HEK293 (cell line): ENCODE measurements around the gene ZFP1.

Experiments
- CTCF ChIA-PET: fragments of 350-600 bp; formaldehyde crosslinking; extraction: SDS; loops from one replicate; lab custom pipeline; 2021; ENCODE audit warnings: antibody characterized with exemption; lab: Yijun Ruan, JAX
- POLR2A ChIA-PET: fragments of 300-600 bp; formaldehyde crosslinking; extraction: SDS; loops from one replicate; lab custom pipeline; 2020; ENCODE audit warnings: antibody characterized with exemption, inconsistent platforms; lab: Yijun Ruan, JAX
- H3K27ac ChIP-seq: fragments of 200-500 bp; sonication (Bioruptor generic); 2 replicates; pipeline ENCODE4 v1.5.1; 2014; ENCODE audit warnings: low read depth, low read length, control low read depth, inconsistent platforms; ENCODE audit errors: extremely low read depth
- H3K36me3 ChIP-seq, 2 experiments: fragments of 200-500 bp in 1 of 2; sonication (Bioruptor generic) in 1 of 2; 1 replicate in 1 of 2; 2 replicates in 1 of 2; pipeline ENCODE4 v1.5.1; 2014 to 2017; ENCODE audit warnings: inconsistent platforms in 2 of 2, low read length in 2 of 2; ENCODE audit not compliant: control insufficient read depth in 2 of 2, insufficient read depth in 1 of 2
- H3K4me1 ChIP-seq: fragments of 200-500 bp; sonication (Bioruptor generic); 2 replicates; pipeline ENCODE4 v1.5.1; 2014; ENCODE audit warnings: mild to moderate bottlenecking, low read length, inconsistent platforms; ENCODE audit not compliant: control insufficient read depth, insufficient read depth
- H3K4me3 ChIP-seq: 2 replicates; pipeline ENCODE4 v1.5.1; 2011; ENCODE audit warnings: low read depth, mild to moderate bottlenecking, control low read depth, low read length, moderate library complexity
- H3K9me3 ChIP-seq: fragments of 200-500 bp; sonication (Bioruptor generic); 2 replicates; pipeline ENCODE4 v1.5.1; 2014; ENCODE audit warnings: low read depth, low read length, inconsistent platforms; ENCODE audit not compliant: control insufficient read depth, insufficient read depth
- EGR2 ChIP-seq: fragments of 450-650 bp; formaldehyde crosslinking; IDR thresholded peaks from 2 replicates; pipeline ENCODE4 v1.5.1; 2016; ENCODE audit warnings: low read depth, missing biosample characterization, missing genetic modification characterization
- KLF7 ChIP-seq: fragments of 450-650 bp; formaldehyde crosslinking; IDR thresholded peaks from 2 replicates; pipeline ENCODE4 v1.5.1; 2016; ENCODE audit warnings: missing biosample characterization, missing genetic modification characterization, borderline replicate concordance
- OVOL3 ChIP-seq: fragments of 450-650 bp; formaldehyde crosslinking; IDR thresholded peaks from 2 replicates; pipeline ENCODE4 v1.5.1; 2016; ENCODE audit warnings: missing biosample characterization, missing genetic modification characterization
- PRDM4 ChIP-seq: fragments of 450-650 bp; formaldehyde crosslinking; IDR thresholded peaks from 2 replicates; pipeline ENCODE4 v1.5.1; 2017; ENCODE audit warnings: missing biosample characterization, missing genetic modification characterization
- TRIM28 ChIP-seq: IDR thresholded peaks from 2 replicates; pipeline ENCODE4 v1.6.1; 2011; ENCODE audit warnings: low read length, control low read depth, borderline replicate concordance
- ZNF112 ChIP-seq: fragments of 450-650 bp; formaldehyde crosslinking; IDR thresholded peaks from 2 replicates; pipeline ENCODE4 v1.5.0; 2017; ENCODE audit warnings: missing biosample characterization, missing genetic modification characterization
- ZNF138 ChIP-seq: fragments of 450-650 bp; formaldehyde crosslinking; IDR thresholded peaks from 2 replicates; pipeline ENCODE4 v1.5.1; 2016; ENCODE audit warnings: missing biosample characterization, missing genetic modification characterization, borderline replicate concordance
- ZNF146 ChIP-seq: fragments of 450-650 bp; formaldehyde crosslinking; IDR thresholded peaks from 2 replicates; pipeline ENCODE4 v1.5.1; 2016; ENCODE audit warnings: missing biosample characterization, missing genetic modification characterization
- ZNF157 ChIP-seq: fragments of 450-650 bp; formaldehyde crosslinking; IDR thresholded peaks from 2 replicates; pipeline ENCODE4 v1.5.1; 2016; ENCODE audit warnings: missing biosample characterization, missing genetic modification characterization
- ZNF18 ChIP-seq: fragments of 450-650 bp; formaldehyde crosslinking; IDR thresholded peaks from 2 replicates; pipeline ENCODE4 v1.5.1; 2016; ENCODE audit warnings: missing biosample characterization, missing genetic modification characterization
- ZNF214 ChIP-seq: fragments of 450-650 bp; formaldehyde crosslinking; IDR thresholded peaks from 2 replicates; pipeline ENCODE4 v1.5.1; 2017; ENCODE audit warnings: missing biosample characterization, mild to moderate bottlenecking, missing genetic modification characterization, borderline replicate concordance
- ZNF266 ChIP-seq: fragments of 450-650 bp; formaldehyde crosslinking; IDR thresholded peaks from 2 replicates; pipeline ENCODE4 v1.5.1; 2016; ENCODE audit warnings: missing biosample characterization, missing genetic modification characterization, low read depth
- ZNF514 ChIP-seq: fragments of 450-650 bp; formaldehyde crosslinking; IDR thresholded peaks from 2 replicates; pipeline ENCODE4 v1.5.1; 2016; ENCODE audit warnings: missing biosample characterization, missing genetic modification characterization
- ZNF621 ChIP-seq: fragments of 450-650 bp; formaldehyde crosslinking; IDR thresholded peaks from 2 replicates; pipeline ENCODE4 v1.5.1; 2017; ENCODE audit warnings: missing biosample characterization, missing genetic modification characterization
- ZNF645 ChIP-seq: fragments of 450-650 bp; formaldehyde crosslinking; IDR thresholded peaks from 2 replicates; pipeline ENCODE4; 2016; ENCODE audit warnings: missing biosample characterization, missing genetic modification characterization
- ZNF660 ChIP-seq: fragments of 450-650 bp; IDR thresholded peaks from 2 replicates; pipeline ENCODE4 v1.5.1; 2018; ENCODE audit warnings: missing biosample characterization, mild to moderate bottlenecking, missing genetic modification characterization
- ZNF776 ChIP-seq: fragments of 450-650 bp; formaldehyde crosslinking; IDR thresholded peaks from 2 replicates; pipeline ENCODE4 v1.5.0; 2017; ENCODE audit warnings: missing biosample characterization, missing genetic modification characterization, borderline replicate concordance
- ZNF792 ChIP-seq: fragments of 450-650 bp; formaldehyde crosslinking; IDR thresholded peaks from 2 replicates; pipeline ENCODE4 v1.5.1; 2016; ENCODE audit warnings: missing biosample characterization, missing genetic modification characterization
- ZXDB ChIP-seq: fragments of 450-650 bp; formaldehyde crosslinking; IDR thresholded peaks from 2 replicates; pipeline ENCODE4 v1.5.1; 2016; ENCODE audit warnings: missing biosample characterization, missing genetic modification characterization
- TF ChIP-seq, protein P1 (sequence below): fragments of 450-650 bp; formaldehyde crosslinking; IDR thresholded peaks from 2 replicates; pipeline ENCODE4 v1.5.1; 2016; ENCODE audit warnings: missing biosample characterization, missing genetic modification characterization

Gene ZFP1

DNA sequence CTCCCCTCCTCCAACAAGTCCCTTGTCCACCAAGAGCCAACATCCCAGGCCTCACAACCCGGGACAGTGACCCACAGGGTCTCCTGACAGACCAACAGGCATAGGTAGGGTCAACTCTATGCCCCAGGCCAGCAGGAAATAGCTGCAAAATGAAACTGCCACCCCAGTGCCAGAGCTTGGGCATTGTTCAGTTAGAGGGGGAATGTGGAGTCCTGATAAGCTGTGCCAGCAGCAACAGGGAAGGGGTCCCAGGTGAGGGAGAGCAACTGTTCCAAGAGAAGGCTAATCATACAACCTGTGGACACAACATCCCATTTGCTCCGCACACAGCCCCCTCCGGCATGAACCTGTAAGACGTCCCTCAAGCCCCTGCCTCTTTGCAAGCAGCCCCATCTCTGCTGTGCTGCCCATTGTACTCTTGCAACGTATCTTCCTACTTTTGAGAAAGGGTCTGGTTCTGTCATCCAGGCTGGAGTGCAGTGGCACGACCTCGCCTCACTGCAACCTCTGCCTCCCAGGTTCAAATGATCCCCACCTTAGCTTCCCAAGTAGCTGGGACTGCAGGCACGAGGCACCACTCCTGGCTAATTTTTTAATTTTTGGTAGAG lies 41.4 kb downstream of the ZFP1 start:
- H3K4me1 ChIP-seq = no peaks in the 10 kb centered on the region
- POLR2A ChIA-PET = no interaction called here
- no peak overlapping the region for H3K4me3 ChIP-seq
- H3K36me3 ChIP-seq = no peaks in the 10 kb centered on the region
- CTCF ChIA-PET = interaction anchor here (0.6 to 1.9 kb wide), 3 partner anchors 9 to 520 kb away, joined by 4 to 14 read pairs (median 5); no protein-coding TSS in a partner anchor
- no peak overlapping the region for H3K27ac ChIP-seq
- no peak for TF ChIP-seq ZNF645
- no peak for TF ChIP-seq ZNF214 (tag by site-specific recombination)
- TF ChIP-seq OVOL3 (tag by site-specific recombination) = no peak
- no peak for TF ChIP-seq ZNF18
- TF ChIP-seq ZNF146 = no peak
- H3K9me3 ChIP-seq = no peaks in the 10 kb centered on the region

- TF ChIP-seq ZNF138 (no peak), TRIM28 (no peak), ZNF112 (tag by site-specific recombination) (no peak), ZNF621 (tag by site-specific recombination) (no peak), EGR2 (tag by site-specific recombination) (no peak), ZNF792 (no peak), PRDM4 (tag by site-specific recombination) (no peak), ZNF514 (tag by site-specific recombination) (no peak), ZXDB (tag by site-specific recombination) (no peak), ZNF266 (tag by site-specific recombination) (no peak), ZNF776 (tag by site-specific recombination) (no peak), KLF7 (no peak), ZNF157 (tag by site-specific recombination) (no peak), ZNF660 (no peak)
- TF ChIP-seq, protein P1, sequence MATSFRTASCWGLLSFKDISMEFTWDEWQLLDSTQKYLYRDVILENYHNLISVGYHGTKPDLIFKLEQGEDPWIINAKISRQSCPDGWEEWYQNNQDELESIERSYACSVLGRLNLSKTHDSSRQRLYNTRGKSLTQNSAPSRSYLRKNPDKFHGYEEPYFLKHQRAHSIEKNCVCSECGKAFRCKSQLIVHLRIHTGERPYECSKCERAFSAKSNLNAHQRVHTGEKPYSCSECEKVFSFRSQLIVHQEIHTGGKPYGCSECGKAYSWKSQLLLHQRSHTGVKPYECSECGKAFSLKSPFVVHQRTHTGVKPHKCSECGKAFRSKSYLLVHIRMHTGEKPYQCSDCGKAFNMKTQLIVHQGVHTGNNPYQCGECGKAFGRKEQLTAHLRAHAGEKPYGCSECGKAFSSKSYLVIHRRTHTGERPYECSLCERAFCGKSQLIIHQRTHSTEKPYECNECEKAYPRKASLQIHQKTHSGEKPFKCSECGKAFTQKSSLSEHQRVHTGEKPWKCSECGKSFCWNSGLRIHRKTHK = no peak
- Histone ChIP-seq H3K27ac (no peak overlapping the region), H3K36me3 (no peaks in the 10 kb centered on the region), H3K4me3 (no peak overlapping the region), H3K4me1 (no peaks in the 10 kb centered on the region), H3K9me3 (no peaks in the 10 kb centered on the region)
- POLR2A ChIA-PET = no interaction called here
- CTCF ChIA-PET = no interaction called here
Observed at GRCh38 chr16:75192606-75193264, 44.4 kb downstream of the ZFP1 start.
